ENCODE measurements around the gene NUDT8.
"Not testable (repeated sequence)": the region's sequence is repeated elsewhere in the genome, so short reads cannot be mapped to it uniquely, and the experiment has no call there.

NUDT8 gene

GRCh38 chr11:67627812-67628624 lies 1.7 kb downstream of the NUDT8 start:
- no peak for DNase-seq (ENCODE audit: low spot score)

DNA sequence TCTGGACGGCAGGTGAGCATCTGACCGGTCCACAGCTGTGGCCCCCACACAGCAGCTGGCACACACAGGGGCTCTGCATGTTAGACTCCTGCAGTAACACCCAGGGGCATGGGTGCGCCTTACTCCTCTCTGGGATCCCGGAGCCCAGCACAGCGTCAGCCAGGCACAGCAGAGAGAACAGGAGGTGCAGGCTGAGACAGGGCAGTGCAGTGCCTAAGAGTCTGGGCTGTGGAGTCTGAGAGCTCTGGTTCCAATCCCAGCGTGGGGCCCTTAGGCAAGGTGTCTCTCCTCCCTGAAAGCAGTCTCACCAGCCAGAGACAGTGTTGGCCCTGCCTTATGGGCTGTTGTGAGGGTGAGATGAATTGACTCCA lies 2.3 kb downstream of the NUDT8 start:
- DNase-seq (ENCODE audit: low spot score), result no peak

DNA sequence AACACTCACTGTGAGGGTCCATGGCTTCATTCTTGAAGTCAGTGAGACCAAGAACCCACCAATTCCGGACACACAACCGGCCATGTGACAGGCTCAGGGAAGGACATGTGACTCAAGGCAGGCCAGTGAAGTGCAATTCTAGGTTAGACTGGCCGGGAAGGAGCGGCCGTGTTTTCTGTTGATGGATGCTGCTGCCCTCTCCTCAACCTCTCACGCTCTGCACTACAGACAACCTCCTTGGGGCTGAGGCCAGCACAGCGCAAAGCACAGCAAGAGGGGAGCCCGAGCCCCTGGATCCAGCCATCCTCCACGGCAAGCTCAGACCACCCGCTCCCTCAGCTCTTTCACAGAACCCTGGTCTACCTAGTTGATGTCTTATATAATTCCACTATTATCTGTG lies 2.8 kb downstream of the NUDT8 start:
- no peak for DNase-seq (ENCODE audit: low spot score)

DNA sequence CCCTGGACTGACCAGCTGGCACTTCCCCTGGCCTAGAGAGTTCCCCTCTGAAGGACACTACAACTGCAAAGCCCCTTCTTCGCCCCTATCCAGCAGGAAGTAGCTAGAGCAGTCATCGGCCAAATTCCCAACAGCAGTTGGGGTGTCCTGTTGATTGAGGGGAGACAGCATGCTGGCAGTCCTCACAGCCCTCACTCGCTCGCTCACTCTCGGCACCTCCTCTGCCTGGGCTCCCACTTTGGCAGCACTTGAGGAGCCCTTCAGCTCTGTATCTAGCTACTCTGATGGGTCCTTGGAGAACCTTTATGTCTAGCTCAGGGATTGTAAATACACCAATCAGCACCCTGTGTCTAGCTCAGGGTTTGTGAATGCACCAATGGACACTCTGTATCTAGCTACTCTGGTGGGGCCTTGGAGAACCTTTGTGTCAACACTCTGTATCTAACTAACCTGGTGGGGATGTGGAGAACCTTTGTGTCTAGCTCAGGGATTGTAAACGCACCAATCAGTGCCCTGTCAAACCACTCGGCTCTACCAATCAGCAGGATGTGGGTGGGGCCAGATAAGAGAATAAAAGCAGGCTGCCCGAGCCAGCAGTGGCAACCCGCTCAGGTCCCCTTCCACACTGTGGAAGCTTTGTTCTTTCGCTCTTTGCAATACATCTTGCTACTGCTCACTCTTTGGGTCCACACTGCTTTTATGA lies 3.5 kb downstream of the NUDT8 start:
- DNase-seq (ENCODE audit: low spot score), result not testable (repeated sequence)

DNA sequence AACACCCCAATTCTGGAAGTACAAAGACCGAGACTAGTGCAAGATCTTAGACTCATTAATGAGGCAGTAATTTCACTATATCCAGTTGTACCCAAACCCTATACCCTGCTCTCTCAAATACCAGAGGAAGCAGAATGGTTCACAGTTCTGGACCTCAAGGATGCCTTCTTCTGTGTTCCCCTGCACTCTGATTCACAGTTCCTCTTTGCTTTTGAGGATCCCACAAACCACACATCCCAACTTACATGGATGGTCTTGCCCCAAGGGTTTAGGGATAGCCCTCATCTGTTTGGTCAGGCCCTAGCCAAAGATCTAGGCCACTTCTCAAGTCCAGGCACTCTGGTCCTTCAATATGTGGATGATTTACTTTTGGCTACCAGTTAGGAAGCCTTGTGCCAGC lies 5.9 kb downstream of the NUDT8 start:
- DNase-seq (ENCODE audit: low spot score), result not testable (repeated sequence)

DNA sequence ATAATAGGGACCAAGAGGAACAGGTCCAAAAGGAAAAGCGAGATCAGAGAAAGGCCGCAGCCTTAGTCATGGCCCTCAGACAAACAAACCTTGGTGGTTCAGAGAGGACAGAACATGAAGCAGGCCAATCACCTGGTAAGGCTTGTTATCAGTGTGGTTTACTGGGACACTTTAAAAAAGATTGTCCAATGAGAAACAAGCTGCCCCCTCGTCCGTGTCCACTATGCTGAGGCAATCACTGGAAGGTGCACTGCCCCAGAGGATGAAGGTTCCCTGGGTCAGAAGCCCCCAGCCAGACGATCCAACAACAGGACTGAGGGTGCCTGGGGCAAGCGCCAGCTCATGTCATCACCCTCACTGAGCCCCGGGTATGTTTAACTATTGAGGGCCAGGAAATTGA lies 6.8 kb downstream of the NUDT8 start:
- DNase-seq (ENCODE audit: low spot score), result not testable (repeated sequence)

DNA sequence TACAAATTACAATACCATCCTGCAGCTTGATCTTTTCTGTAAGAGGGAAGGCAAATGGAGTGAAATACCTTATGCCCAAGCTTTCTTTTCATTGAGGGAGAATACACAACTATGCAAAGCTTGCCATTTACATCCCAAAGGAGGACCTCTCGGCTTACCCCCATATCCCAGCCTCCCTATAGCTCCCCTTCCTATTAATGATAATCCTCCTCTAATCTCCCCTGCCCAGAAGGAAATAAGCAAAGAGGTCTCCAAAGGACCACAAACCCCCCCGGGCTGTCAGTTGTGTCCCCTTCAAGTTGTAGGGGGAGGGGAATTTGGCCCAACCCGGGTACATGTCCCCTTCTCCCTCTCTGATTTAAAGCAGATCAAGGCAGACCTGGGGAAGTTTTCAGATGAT lies 7.8 kb downstream of the NUDT8 start:
- DNase-seq (ENCODE audit: low spot score), result not testable (repeated sequence)

GRCh38 chr11:67620621-67621020 lies 9.1 kb downstream of the NUDT8 start:
- not testable (repeated sequence) for DNase-seq (ENCODE audit: low spot score)

DNA sequence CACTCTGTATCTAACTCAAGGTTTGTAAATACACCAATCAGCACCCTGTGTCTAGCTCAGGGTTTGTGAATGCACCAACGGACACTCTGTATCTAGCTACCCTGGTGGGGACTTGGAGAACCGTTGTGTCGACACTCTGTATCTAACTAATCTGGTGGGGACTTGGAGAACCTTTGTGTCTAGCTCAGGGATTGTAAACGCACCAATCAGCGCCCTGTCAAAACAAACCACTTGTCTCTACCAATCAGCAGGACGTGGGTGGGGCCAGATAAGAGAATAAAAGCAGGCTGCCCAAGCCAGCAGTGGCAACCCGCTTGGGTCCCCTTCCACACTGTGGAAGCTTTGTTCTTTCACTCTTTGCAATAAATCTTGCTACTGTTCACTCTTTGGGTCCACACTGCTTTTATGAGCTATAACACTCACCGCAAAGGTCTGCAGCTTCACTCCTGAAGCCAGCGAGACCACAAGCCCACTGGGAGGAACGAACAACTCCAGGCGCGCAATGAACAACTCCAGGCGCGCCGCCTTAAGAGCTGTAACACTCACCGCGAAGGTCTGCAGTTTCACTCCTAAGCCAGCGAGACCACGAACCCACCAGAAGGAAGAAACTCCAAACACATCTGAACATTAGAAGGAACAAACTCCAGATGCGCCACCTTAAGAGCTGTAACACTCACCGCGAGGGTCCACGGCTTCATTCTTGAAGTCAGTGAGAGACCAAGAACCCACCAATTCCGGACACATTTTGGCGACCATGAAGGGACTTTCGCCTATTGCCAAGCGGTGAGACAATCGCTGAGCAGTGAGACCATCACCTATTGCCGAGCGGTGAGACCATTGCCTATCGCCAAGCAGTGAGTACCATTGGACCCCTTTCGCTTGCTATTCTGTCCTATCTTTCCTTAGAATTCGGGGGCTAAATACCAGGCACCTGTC lies 9.8 kb downstream of the NUDT8 start:
- not testable (repeated sequence) for DNase-seq (ENCODE audit: low spot score)

DNA sequence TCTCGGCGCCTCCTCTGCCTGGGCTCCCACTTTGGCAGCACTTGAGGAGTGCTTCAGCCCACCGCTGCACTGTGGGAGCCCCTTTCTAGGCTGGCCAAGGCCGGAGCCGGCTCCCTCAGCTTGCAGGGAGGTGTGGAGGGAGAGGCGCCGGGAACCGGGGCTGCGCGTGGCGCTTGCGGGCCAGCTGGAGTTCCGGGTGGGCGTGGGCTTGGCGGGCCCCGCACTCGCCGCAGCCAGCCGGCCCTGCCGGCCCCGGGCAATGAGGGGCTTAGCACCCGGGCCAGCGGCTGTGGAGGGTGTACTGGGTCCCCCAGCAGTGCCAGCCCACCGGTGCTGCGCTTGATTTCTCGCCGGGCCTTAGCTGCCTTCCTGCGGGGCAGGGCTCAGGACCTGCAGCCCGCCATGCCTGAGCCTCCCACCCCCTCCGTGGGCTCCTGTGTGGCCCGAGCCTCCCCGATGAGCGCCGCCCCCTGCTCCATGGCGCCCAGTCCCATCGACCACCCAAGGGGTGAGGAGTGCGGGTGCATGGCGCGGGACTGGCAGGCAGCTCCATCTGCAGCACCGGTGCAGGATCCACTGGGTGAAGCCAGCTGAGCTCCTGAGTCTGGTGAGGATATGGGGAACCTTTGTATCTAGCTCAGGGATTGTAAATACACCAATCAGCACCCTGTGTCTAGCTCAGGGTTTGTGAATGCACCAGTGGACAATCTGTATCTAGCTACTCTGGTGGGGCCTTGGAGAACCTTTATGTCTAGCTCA lies 10.7 kb downstream of the NUDT8 start:
- not testable (repeated sequence) for DNase-seq (ENCODE audit: low spot score)

- DNase-seq (ENCODE audit: low spot score), result no peak
Measured at GRCh38 chr11:67617243-67617953, 12.3 kb downstream of the NUDT8 start.

DNA sequence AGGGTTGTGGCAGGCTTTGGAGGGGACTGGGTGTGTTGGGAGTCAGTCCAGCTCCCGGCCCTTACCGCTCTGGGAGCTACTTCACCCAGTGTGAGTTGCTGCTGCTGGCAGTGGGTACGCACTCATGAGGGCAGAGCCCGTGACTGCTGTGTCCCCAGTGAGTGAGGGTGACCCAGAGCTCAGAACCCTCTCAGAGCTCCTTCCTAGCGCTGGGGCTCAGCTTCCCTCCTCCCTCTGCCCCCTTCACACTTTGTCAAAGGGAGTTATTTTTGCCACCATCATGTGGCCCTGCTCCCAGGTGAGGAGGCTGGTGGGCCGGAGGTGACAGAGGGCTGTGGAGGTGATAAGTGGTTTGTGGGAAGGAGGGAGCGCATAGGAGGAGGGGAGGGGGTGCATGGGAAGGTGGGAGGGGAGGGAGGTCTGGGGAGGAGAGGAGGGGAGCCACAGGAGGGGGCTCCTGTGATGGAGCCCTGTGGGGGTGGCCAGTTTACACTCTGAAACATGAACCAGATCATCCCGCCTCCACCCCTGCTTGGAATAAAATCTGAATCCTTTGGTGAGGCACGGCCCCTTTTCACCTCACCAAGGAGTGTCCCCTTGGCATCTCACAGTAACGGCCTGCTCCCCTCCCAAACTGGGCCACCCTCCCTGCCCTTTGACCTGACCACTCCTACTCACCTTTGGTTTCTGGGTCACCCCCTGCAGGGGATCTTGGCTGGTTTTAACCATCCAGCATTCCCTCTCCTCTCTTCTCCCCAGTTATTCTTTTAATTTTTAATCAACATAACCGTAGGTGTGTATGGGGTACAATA lies 13.1 kb downstream of the NUDT8 start:
- DNase-seq (ENCODE audit: low spot score), result no peak

GRCh38 chr11:67615728-67616430 lies 13.9 kb downstream of the NUDT8 start:
- DNase-seq (ENCODE audit: low spot score), result no peak

GRCh38 chr11:67614730-67615714 lies 14.7 kb downstream of the NUDT8 start:
- peak; percentile 50 for DNase-seq (ENCODE audit: low spot score)

- DNase-seq (ENCODE audit: low spot score), result peak; percentile 88
Measured at GRCh38 chr11:67613960-67614715, 15.6 kb downstream of the NUDT8 start.

GRCh38 chr11:67613313-67613959 lies 16.3 kb downstream of the NUDT8 start:
- no peak for DNase-seq (ENCODE audit: low spot score)

GRCh38 chr11:67612751-67613150 lies 17.0 kb downstream of the NUDT8 start:
- no peak for DNase-seq (ENCODE audit: low spot score)
